Astrocyte (in vitro differentiated cells and primary cell): Measurements from ENCODE around the gene COL27A1.

Experiments used
- CTCF ChIP-seq: IDR thresholded peaks from 2 replicates; pipeline ENCODE4 v1.5.1; 2011; ENCODE audit warnings: low read depth, mild to moderate bottlenecking, inconsistent platforms, low read length, moderate library complexity; ENCODE audit not compliant: insufficient read depth
- EZH2 ChIP-seq: IDR thresholded peaks from 2 replicates; pipeline ENCODE4 v1.6.1; 2012; ENCODE audit warnings: mild to moderate bottlenecking, low read length, inconsistent platforms; ENCODE audit not compliant: insufficient read depth

DNA sequence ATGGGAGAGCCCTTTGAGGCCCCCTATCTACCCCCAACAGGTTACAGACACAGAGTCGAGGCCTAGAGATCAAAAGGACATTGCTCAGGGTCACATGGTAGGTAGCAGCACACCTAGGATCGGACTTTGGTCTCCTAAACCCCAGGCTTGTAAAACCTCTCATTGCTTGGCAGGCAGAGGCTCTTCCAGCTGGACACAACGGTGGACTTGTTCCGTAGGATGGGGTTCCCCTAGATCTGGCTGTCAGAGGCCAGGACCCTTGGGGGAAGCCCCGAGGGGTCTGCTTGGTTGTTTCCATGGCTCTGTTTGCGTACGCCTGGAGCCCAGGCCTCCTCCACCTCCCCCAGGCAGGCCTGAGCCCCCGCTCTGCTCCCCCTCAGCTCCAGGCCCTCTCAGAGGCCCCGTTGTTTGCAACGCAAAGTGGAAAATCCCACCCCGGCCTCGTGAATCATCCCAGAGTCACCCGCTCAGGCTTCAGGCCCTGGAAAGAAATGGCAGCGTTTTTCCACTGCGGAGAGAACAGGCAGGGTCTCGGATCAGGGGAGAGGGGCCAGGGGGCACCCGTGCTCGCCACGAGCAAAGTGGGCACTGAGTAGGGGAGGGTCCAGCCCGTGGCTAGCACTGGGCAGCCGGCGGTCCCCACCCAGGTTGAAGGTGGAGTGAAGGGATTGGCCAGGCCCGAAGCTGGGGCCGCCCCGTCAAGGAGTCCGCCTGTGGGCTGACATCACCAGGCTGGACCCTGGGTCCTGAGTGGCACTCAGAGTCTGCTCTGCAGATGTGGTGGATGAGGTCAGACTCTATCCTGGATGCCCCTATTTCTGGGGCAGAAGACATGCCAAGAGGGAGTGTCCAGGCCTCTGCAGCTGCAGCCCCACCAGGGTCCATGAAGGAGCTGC, 19.8 kb downstream of the COL27A1 start:
- TF ChIP-seq CTCF (no peak), EZH2 (no peak)
